Islet of Langerhans (tissue), 1 donor: ENCODE data around the gene PRUNE2.

Source experiments
- FAIRE-seq: peaks from one replicate; lab custom pipeline; 2011; peaks lifted over from hg19 to GRCh38; lab: Jason Lieb, UNC

PRUNE2 gene

GRCh38 chr9:76692458-76693129 is 213.3 kb downstream of the PRUNE2 start:
- no peak for FAIRE-seq

GRCh38 chr9:76691517-76692313 is 214.2 kb downstream of the PRUNE2 start:
- no peak for FAIRE-seq

- no peak for FAIRE-seq
These were observed 214.9 kb downstream of the PRUNE2 start for GRCh38 chr9:76690973-76691370.

- FAIRE-seq: no peak
These were observed 215.5 kb downstream of the PRUNE2 start for GRCh38 chr9:76690246-76690972.

GRCh38 chr9:76688471-76689238 is 217.3 kb downstream of the PRUNE2 start:
- no peak for FAIRE-seq

- FAIRE-seq: no peak
These were observed 218.0 kb downstream of the PRUNE2 start for GRCh38 chr9:76687861-76688391.

GRCh38 chr9:76686756-76687155 is 219.2 kb downstream of the PRUNE2 start:
- FAIRE-seq: no peak

GRCh38 chr9:76684213-76684612 is 221.7 kb downstream of the PRUNE2 start:
- no peak for FAIRE-seq

GRCh38 chr9:76681556-76681955 is 224.4 kb downstream of the PRUNE2 start:
- FAIRE-seq: peak; percentile 69

GRCh38 chr9:76680716-76681425 is 225.0 kb downstream of the PRUNE2 start:
- no peak for FAIRE-seq

- FAIRE-seq: peak; percentile 66
These were observed 228.3 kb downstream of the PRUNE2 start for GRCh38 chr9:76677481-76678055.

- peak; percentile 93 for FAIRE-seq
These were observed 229.1 kb downstream of the PRUNE2 start for GRCh38 chr9:76676857-76677256.

GRCh38 chr9:76667521-76667957 is 238.4 kb downstream of the PRUNE2 start:
- FAIRE-seq: no peak

- peak; percentile 56 for FAIRE-seq
These were observed 239.9 kb downstream of the PRUNE2 start for GRCh38 chr9:76665966-76666365.

- FAIRE-seq: no peak
These were observed 240.5 kb downstream of the PRUNE2 start for GRCh38 chr9:76665458-76665857.

- FAIRE-seq: no peak
These were observed 241.8 kb downstream of the PRUNE2 start for GRCh38 chr9:76664120-76664519.

- no peak for FAIRE-seq
These were observed 243.2 kb downstream of the PRUNE2 start for GRCh38 chr9:76662476-76663281.

GRCh38 chr9:76658510-76659231 is 247.2 kb downstream of the PRUNE2 start:
- peak; percentile 89 for FAIRE-seq

- peak; percentile 21 for FAIRE-seq
These were observed 248.6 kb downstream of the PRUNE2 start for GRCh38 chr9:76657265-76657664.
